Sigmoid colon (tissue), 4 donors: Measurements from ENCODE around the gene RELA.

Experiments
- EP300 ChIP-seq, 4 donors: sonication (generic); formaldehyde crosslinking; IDR thresholded peaks; one replicate each; pipeline ENCODE4 v1.6.1; 2017; ENCODE audit warnings: antibody characterized with exemption in 4 of 4
- POLR2A ChIP-seq, 2 donors: fragments of 450-650 bp; IDR thresholded peaks; one replicate each; pipeline ENCODE4 v1.6.1; 2016; ENCODE audit warnings: antibody characterized with exemption in 2 of 2, mild to moderate bottlenecking in 2 of 2, moderate library complexity in 2 of 2
- POLR2AphosphoS5 ChIP-seq, 4 donors: sonication (generic); formaldehyde crosslinking; IDR thresholded peaks; one replicate each; pipeline ENCODE4 v1.6.1; 2017; ENCODE audit warnings: antibody characterized with exemption in 4 of 4
- TF ChIP-seq, protein P1 (sequence below), 4 experiments: fragments of 450-650 bp in 3 of 4; fragments of 200-600 bp in 1 of 4; IDR thresholded peaks; one replicate each; pipeline ENCODE4 v1.5.1; 2016 to 2019; ENCODE audit warnings: antibody characterized with exemption in 4 of 4, mild to moderate bottlenecking in 3 of 4, moderate library complexity in 2 of 4

DNA sequence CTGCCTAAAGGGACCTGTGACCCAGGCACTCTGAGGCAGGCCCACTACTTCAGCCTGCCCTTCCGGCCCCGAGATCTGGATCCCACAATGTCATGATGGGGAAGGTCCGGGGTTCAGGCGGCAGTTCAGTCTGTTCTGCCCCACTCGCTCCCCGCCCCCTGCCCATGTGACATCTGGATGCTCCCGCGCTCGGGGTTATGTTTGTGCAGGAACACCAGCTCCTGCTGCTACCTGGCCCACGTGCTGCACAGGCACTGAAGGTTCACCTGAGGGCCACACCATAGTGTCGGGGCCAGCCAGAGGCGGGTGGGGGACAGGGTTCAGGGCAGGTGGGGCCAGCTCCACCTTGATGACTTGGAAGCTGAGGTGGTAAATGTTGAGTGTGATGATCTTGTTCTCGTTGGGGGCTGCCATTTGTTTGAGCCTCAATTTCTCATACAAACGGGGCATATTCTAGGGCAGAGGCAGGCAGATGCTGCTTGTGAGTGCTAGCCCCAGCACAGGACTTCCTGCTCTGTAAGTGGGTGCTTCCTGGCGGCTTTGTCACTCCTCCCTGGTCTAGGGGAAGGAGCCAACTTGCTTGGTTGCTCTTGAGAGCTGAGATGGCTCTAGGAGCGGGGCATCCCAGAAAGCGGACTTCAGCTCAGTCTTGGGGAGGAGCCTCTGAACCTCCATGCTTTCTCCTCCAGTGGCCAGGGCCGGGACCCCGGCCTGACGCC is 29.2 kb downstream of the RELA start:
- TF ChIP-seq, protein P1, sequence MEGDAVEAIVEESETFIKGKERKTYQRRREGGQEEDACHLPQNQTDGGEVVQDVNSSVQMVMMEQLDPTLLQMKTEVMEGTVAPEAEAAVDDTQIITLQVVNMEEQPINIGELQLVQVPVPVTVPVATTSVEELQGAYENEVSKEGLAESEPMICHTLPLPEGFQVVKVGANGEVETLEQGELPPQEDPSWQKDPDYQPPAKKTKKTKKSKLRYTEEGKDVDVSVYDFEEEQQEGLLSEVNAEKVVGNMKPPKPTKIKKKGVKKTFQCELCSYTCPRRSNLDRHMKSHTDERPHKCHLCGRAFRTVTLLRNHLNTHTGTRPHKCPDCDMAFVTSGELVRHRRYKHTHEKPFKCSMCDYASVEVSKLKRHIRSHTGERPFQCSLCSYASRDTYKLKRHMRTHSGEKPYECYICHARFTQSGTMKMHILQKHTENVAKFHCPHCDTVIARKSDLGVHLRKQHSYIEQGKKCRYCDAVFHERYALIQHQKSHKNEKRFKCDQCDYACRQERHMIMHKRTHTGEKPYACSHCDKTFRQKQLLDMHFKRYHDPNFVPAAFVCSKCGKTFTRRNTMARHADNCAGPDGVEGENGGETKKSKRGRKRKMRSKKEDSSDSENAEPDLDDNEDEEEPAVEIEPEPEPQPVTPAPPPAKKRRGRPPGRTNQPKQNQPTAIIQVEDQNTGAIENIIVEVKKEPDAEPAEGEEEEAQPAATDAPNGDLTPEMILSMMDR (IDR thresholded peaks at IDR 0.05): no peak
- TF ChIP-seq POLR2A (IDR thresholded peaks at IDR 0.05): no peak
- no peak for TF ChIP-seq POLR2AphosphoS5 (IDR thresholded peaks at IDR 0.05)
- no peak for TF ChIP-seq EP300 (IDR thresholded peaks at IDR 0.05)
